HepG2 (cell line): Measurements from ENCODE around the gene CD320. TPM values are rescaled to one million over a fixed set of nuclear protein-coding genes. Genes with fewer than 3 reads are reported as not detected.

Source experiments
- ATAC-seq: fragments of 200-7000 bp; cut with Tn5 transposase; 3 replicates; pipeline ENCODE4 v1.9.1; 2020; ENCODE audit warnings: mild to moderate bottlenecking, moderate library complexity
- BruUV-seq: library from RNA; stranded (reverse); fragments of 400-500 nt; replicated peaks from 2 replicates; lab custom pipeline; 2021; lab: Mats Ljungman, UMichigan
- CTCF ChIA-PET: fragments of 300-600 bp; formaldehyde crosslinking; extraction: SDS; loops from one replicate; lab custom pipeline; 2021; ENCODE audit warnings: low total read pairs, inconsistent platforms, low intra/inter-chr PET ratio; lab: Yijun Ruan, JAX
- POLR2A ChIA-PET: fragments of 350-600 bp; sonication (Branson Sonifier 250); formaldehyde crosslinking; loops from one replicate; lab custom pipeline; 2020; ENCODE audit warnings: antibody characterized with exemption, inconsistent platforms; lab: Yijun Ruan, JAX
- DNase-seq: peaks from one replicate; pipeline ENCODE4 v3.0.0-alpha.2; 2015; ENCODE audit warnings: low spot score
- FAIRE-seq: peaks from 3 replicates; lab custom pipeline; 2011; peaks lifted over from hg19 to GRCh38; lab: Jason Lieb, UNC
- H2AFZ ChIP-seq: one replicate; pipeline ENCODE4 v1.6.1; 2011; ENCODE audit warnings: low read length, inconsistent platforms
- H3K27ac ChIP-seq: fragments of 300-600 bp; 3 replicates; pipeline ENCODE4 v1.8.0; 2011; ENCODE audit warnings: mixed run types, mild to moderate bottlenecking, mixed read lengths, low read length, inconsistent platforms; ENCODE audit not compliant: insufficient read depth; ENCODE audit errors: extremely low read length
- H3K27me3 ChIP-seq, 2 experiments: fragments of 200-600 bp in 1 of 2; 2 replicates in 1 of 2; 3 replicates in 1 of 2; pipeline versions ENCODE4 v1.6.0 to v1.8.0; 2011; ENCODE audit warnings: low read length in 2 of 2, mild to moderate bottlenecking in 2 of 2, moderate library complexity in 2 of 2, inconsistent platforms in 1 of 2; ENCODE audit not compliant: insufficient read depth in 2 of 2, control insufficient read depth in 1 of 2
- H3K36me3 ChIP-seq, 2 experiments: fragments of 200-600 bp in 1 of 2; replicated peaks in 1 of 2; 2 replicates in 1 of 2; 3 replicates in 1 of 2; pipeline versions ENCODE4 v1.5.1 to v1.8.0; 2011; ENCODE audit warnings: low read length in 2 of 2, inconsistent platforms in 1 of 2; ENCODE audit not compliant: insufficient read depth in 2 of 2, control insufficient read depth in 1 of 2
- H3K4me1 ChIP-seq: 2 replicates; pipeline ENCODE4 v1.5.1; 2012; ENCODE audit warnings: low read length, inconsistent platforms; ENCODE audit not compliant: insufficient read depth
- H3K4me2 ChIP-seq: 2 replicates; pipeline ENCODE4 v1.6.0; 2011; ENCODE audit warnings: low read depth, low read length, inconsistent platforms
- H3K4me3 ChIP-seq, 3 experiments: fragments of 200-600 bp in 1 of 3; sonication (generic), shearing (Covaris generic) in 1 of 3; replicated peaks in 1 of 3; 2 replicates each; pipeline ENCODE4 v1.5.1; 2011 to 2016; ENCODE audit warnings: low read length in 3 of 3, inconsistent platforms in 2 of 3, low read depth in 2 of 3, mild to moderate bottlenecking in 2 of 3, control low read depth in 1 of 3, mixed read lengths in 1 of 3; ENCODE audit not compliant: insufficient read depth in 1 of 3
- H3K79me2 ChIP-seq: one replicate; pipeline ENCODE4 v1.6.1; 2011; ENCODE audit warnings: low read length, inconsistent platforms; ENCODE audit not compliant: insufficient read depth
- H3K9ac ChIP-seq: 2 replicates; pipeline ENCODE4 v1.6.0; 2011; ENCODE audit warnings: mild to moderate bottlenecking, low read depth, low read length, inconsistent platforms; ENCODE audit not compliant: insufficient read depth
- H3K9me3 ChIP-seq: 2 replicates; pipeline ENCODE4 v1.5.1; 2012; ENCODE audit warnings: mild to moderate bottlenecking, low read length
- H4K20me1 ChIP-seq: 2 replicates; pipeline ENCODE4 v1.6.0; 2011; ENCODE audit warnings: inconsistent platforms, mild to moderate bottlenecking, low read length, moderate library complexity; ENCODE audit not compliant: insufficient read depth
- CAMTA2 ChIP-seq: sonication (generic); formaldehyde crosslinking; IDR thresholded peaks from 2 replicates; pipeline ENCODE4 v1.4.0; 2020; ENCODE audit warnings: mild to moderate bottlenecking, missing genetic modification reagents, borderline replicate concordance
- GZF1 ChIP-seq: sonication (generic); formaldehyde crosslinking; IDR thresholded peaks from 2 replicates; pipeline ENCODE4 v1.5.1; 2020; ENCODE audit warnings: mild to moderate bottlenecking, missing genetic modification reagents
- MTA3 ChIP-seq: sonication (generic); formaldehyde crosslinking; IDR thresholded peaks from 2 replicates; pipeline ENCODE4 v1.4.0; 2020; ENCODE audit warnings: missing genetic modification reagents
- RFX1 ChIP-seq: fragments of 450-650 bp; IDR thresholded peaks from 2 replicates; pipeline ENCODE4 v1.6.1; 2017
- TARDBP ChIP-seq: sonication (generic); formaldehyde crosslinking; IDR thresholded peaks from 2 replicates; pipeline ENCODE4 v1.8.0; 2022; ENCODE audit warnings: mild to moderate bottlenecking, missing genetic modification reagents
- ZFP36L1 ChIP-seq: sonication (generic); formaldehyde crosslinking; IDR thresholded peaks from 2 replicates; pipeline ENCODE4 v1.8.0; 2022; ENCODE audit warnings: mild to moderate bottlenecking, missing genetic modification reagents, moderate library complexity
- ZNF260 ChIP-seq: sonication (generic); formaldehyde crosslinking; IDR thresholded peaks from 2 replicates; pipeline ENCODE4 v1.4.0; 2020; ENCODE audit warnings: missing genetic modification reagents, low read depth, mild to moderate bottlenecking, borderline replicate concordance
- ZNF484 ChIP-seq: sonication (generic); formaldehyde crosslinking; IDR thresholded peaks from 2 replicates; pipeline ENCODE4 v1.5.1; 2020; ENCODE audit warnings: mild to moderate bottlenecking, low read depth, missing genetic modification reagents, borderline replicate concordance
- ZNF552 ChIP-seq: sonication (generic); formaldehyde crosslinking; IDR thresholded peaks from 2 replicates; pipeline ENCODE4 v1.9.0; 2022; ENCODE audit warnings: missing genetic modification reagents, mild to moderate bottlenecking, borderline replicate concordance
- ZNF691 ChIP-seq: sonication (generic); formaldehyde crosslinking; IDR thresholded peaks from 2 replicates; pipeline ENCODE4 v1.4.0; 2020; ENCODE audit warnings: missing genetic modification reagents, low read depth, mild to moderate bottlenecking, borderline replicate concordance
- ZNF772 ChIP-seq: sonication (generic); formaldehyde crosslinking; IDR thresholded peaks from 2 replicates; pipeline ENCODE4 v1.5.0; 2020; ENCODE audit warnings: mild to moderate bottlenecking, missing genetic modification reagents
- WGBS: methylation state at CpG from one replicate; pipeline ENCODE4 v1.1.6; 2017; ENCODE audit warnings: low lambda C conversion rate; 5-methylcytosine and 5-hydroxymethylcytosine counted together
- in situ Hi-C: cut with HindIII; loops from 2 replicates; pipeline ENCODE4 v1.10.0; 2017; ENCODE audit warnings: low pct_unique_long_range_greater_than_20kb; ENCODE audit not compliant: extremely low pct_ligation_motif_present
- intact Hi-C: fragments of 100-400 bp; cut with micrococcal nuclease; formaldehyde crosslinking; loops from one replicate; pipeline ENCODE4 v1.10.0; 2022; ENCODE audit not compliant: unreplicated experiment
- polyA plus RNA-seq, 8 experiments: library from polyadenylated mRNA; depleted of rRNA in 3 of 8; stranded (reverse) in 7 of 8; unstranded in 1 of 8; fragments of >200 nt; fragmentation: Illumina TruSeq in 4 of 8; extraction: Trizol in 4 of 8; gene quantifications; 2 replicates each; pipeline versions ENCODE4 v1.2.1 to v1.2.3, GENCODE V29; 2011 to 2016; ENCODE audit warnings: low read depth in 4 of 8, missing spikeins in 1 of 8, mixed read lengths in 1 of 8; ENCODE audit not compliant: insufficient read depth in 1 of 8
- total RNA-seq, 5 experiments: library from RNA; depleted of rRNA; stranded (reverse); fragments of >200 nt; fragmentation: Illumina TruSeq; extraction: Trizol; gene quantifications; 2 replicates each; pipeline ENCODE4 v1.2.3, GENCODE V29; 2016; ENCODE audit warnings: low read depth in 1 of 5

CD320 gene
- total and polyA plus RNA-seq, 2 of the 13 experiments (the other 11 are each of a cell fraction or from before 2014, with no cell fraction given) = 83.1 to 99.9 TPM

GRCh38 chr19:8261881-8262280 lies 46.3 kb downstream of the CD320 start:
- Histone ChIP-seq H3K79me2 (no peaks in the 10 kb centered on the region), H3K36me3 (peaks cover 12 to 30% of the 10 kb centered on the region in 2 experiments), H3K4me2 (no peak overlapping the region), H3K27ac (no peak overlapping the region), H3K9ac (no peak overlapping the region), H3K4me3 (no peak overlapping the region), H4K20me1 (no peaks in the 10 kb centered on the region), H2AFZ (no peak overlapping the region), H3K9me3 (no peaks in the 10 kb centered on the region)
- DNase-seq (no peak), FAIRE-seq (no peak), ATAC-seq (no peak)
- ChIA-PET POLR2A (interaction anchor here (0.6 kb wide), 1 partner anchor 379 kb away, joined by 3 read pairs; no protein-coding TSS in a partner anchor), CTCF (no interaction called here)
- WGBS = 98% methylated on average over 14 of the region's 14 CpGs
- no TSS peak for BruUV-seq
- intact Hi-C loops = no loop called here
- TF ChIP-seq ZNF691 (CRISPR knock-in tag) (no peak), MTA3 (CRISPR knock-in tag) (no peak), ZFP36L1 (CRISPR knock-in tag) (no peak), ZNF772 (CRISPR knock-in tag) (no peak), RFX1 (no peak), TARDBP (CRISPR knock-in tag) (no peak), ZNF552 (CRISPR knock-in tag) (no peak), GZF1 (CRISPR knock-in tag) (no peak), ZNF484 (CRISPR knock-in tag) (no peak), CAMTA2 (CRISPR knock-in tag) (no peak), ZNF260 (CRISPR knock-in tag) (no peak)
- TF ChIP-seq, all 625 proteins: peak for 0
- no peaks in the 10 kb centered on the region for H3K27me3 ChIP-seq
- peaks cover 29% of the 10 kb centered on the region for H3K4me1 ChIP-seq
- in situ Hi-C loops = loop anchor here (5.0 to 25.0 kb wide), 2 partner anchors 45 to 250 kb away; partner anchors contain the start of genes CD320 and ELAVL1
